WTC11 (cell line): ENCODE results near the gene RDH11. TPM values are rescaled to one million over a fixed set of nuclear protein-coding genes. Genes with fewer than 3 reads are reported as not detected.
"Not testable (repeated sequence)": the region's sequence is repeated elsewhere in the genome, so short reads cannot be mapped to it uniquely, and the experiment has no call there.

Experiments
- ATAC-seq: fragments of 200-7000 bp; cut with Tn5 transposase; 2 replicates; pipeline ENCODE4 v1.10.0; 2021; ENCODE audit warnings: mild to moderate bottlenecking, moderate library complexity
- CTCF ChIA-PET: fragments of 300-600 bp; sonication (Branson Sonifier 250); formaldehyde crosslinking; loops from one replicate; lab custom pipeline; 2021; ENCODE audit warnings: antibody characterized with exemption; lab: Charles Lee
- POLR2A ChIA-PET: fragments of 350-600 bp; sonication (Branson Sonifier 250); formaldehyde crosslinking; loops from one replicate; lab custom pipeline; 2021; ENCODE audit warnings: antibody characterized with exemption; lab: Charles Lee
- DNase-seq: peaks from one replicate; pipeline ENCODE4 v3.0.0; 2021; ENCODE audit warnings: low spot score
- H3K27ac Mint-ChIP-seq: 2 replicates; pipeline ENCODE4 v1.8.0; 2021; ENCODE audit warnings: mixed read lengths
- H3K27me3 Mint-ChIP-seq: 2 replicates; pipeline ENCODE4 v1.8.0; 2021; ENCODE audit warnings: low read depth, mild to moderate bottlenecking, moderate library complexity, mixed read lengths
- H3K36me3 Mint-ChIP-seq: 2 replicates; pipeline ENCODE4 v1.8.0; 2021; ENCODE audit warnings: mixed read lengths
- H3K4me1 Mint-ChIP-seq: 2 replicates; pipeline ENCODE4 v1.8.0; 2022; ENCODE audit warnings: mixed read lengths
- H3K4me3 Mint-ChIP-seq: 2 replicates; pipeline ENCODE4 v1.8.0; 2021; ENCODE audit warnings: mild to moderate bottlenecking, moderate library complexity, mixed read lengths
- H3K9me3 Mint-ChIP-seq: 2 replicates; pipeline ENCODE4 v1.8.0; 2021; ENCODE audit warnings: mixed read lengths
- CBFB ChIP-seq: sonication (generic); formaldehyde crosslinking; IDR thresholded peaks from 2 replicates; pipeline ENCODE4 v1.8.1; 2022; ENCODE audit warnings: mild to moderate bottlenecking, low read depth, missing genetic modification reagents
- CREM ChIP-seq: sonication (generic); formaldehyde crosslinking; IDR thresholded peaks from 2 replicates; pipeline ENCODE4 v1.8.1; 2022; ENCODE audit warnings: mild to moderate bottlenecking, missing genetic modification reagents, moderate library complexity
- E2F1 ChIP-seq: sonication (generic); formaldehyde crosslinking; IDR thresholded peaks from 2 replicates; pipeline ENCODE4 v1.8.0; 2022; ENCODE audit warnings: mild to moderate bottlenecking, missing genetic modification reagents
- FOXP4 ChIP-seq: sonication (generic); formaldehyde crosslinking; IDR thresholded peaks from 2 replicates; pipeline ENCODE4 v1.8.0; 2022; ENCODE audit warnings: mild to moderate bottlenecking, missing genetic modification reagents
- GRHL2 ChIP-seq: fragments of 250-450 bp; sonication (Bioruptor Pico); IDR thresholded peaks from 2 replicates; pipeline ENCODE4 v1.8.0; 2022; ENCODE audit warnings: mild to moderate bottlenecking, moderate library complexity; ENCODE audit not compliant: insufficient replicate concordance, severe bottlenecking
- KAT7 ChIP-seq: sonication (generic); formaldehyde crosslinking; IDR thresholded peaks from 2 replicates; pipeline ENCODE4 v1.8.1; 2023; ENCODE audit warnings: missing genetic modification reagents, mild to moderate bottlenecking, borderline replicate concordance
- OVOL2 ChIP-seq: fragments of 250-450 bp; sonication (Bioruptor Pico); IDR thresholded peaks from 2 replicates; pipeline ENCODE4 v1.9.0; 2021; ENCODE audit warnings: mild to moderate bottlenecking, borderline replicate concordance
- SOX15 ChIP-seq: fragments of 250-450 bp; sonication (Bioruptor Pico); IDR thresholded peaks from 2 replicates; pipeline ENCODE4 v1.9.0; 2021; ENCODE audit warnings: mild to moderate bottlenecking
- STAT6 ChIP-seq: sonication (generic); formaldehyde crosslinking; conservative IDR thresholded peaks from 2 replicates; pipeline ENCODE4 v1.8.1; 2023; ENCODE audit warnings: mild to moderate bottlenecking, low read depth, missing genetic modification reagents, moderate library complexity
- TEAD4 ChIP-seq: sonication (generic); formaldehyde crosslinking; IDR thresholded peaks from 2 replicates; pipeline ENCODE4 v1.8.0; 2022; ENCODE audit warnings: mild to moderate bottlenecking, missing genetic modification reagents
- TP53 ChIP-seq: sonication (generic); formaldehyde crosslinking; IDR thresholded peaks from 2 replicates; pipeline ENCODE4 v1.8.1; 2023; ENCODE audit warnings: mild to moderate bottlenecking, missing genetic modification reagents
- ZMAT4 ChIP-seq: fragments of 250-450 bp; sonication (Bioruptor Pico); IDR thresholded peaks from 2 replicates; pipeline ENCODE4 v1.9.0; 2021; ENCODE audit warnings: mild to moderate bottlenecking
- ZNF396 ChIP-seq: fragments of 250-450 bp; sonication (Bioruptor Pico); IDR thresholded peaks from 2 replicates; pipeline ENCODE4 v1.8.0; 2021; ENCODE audit warnings: mild to moderate bottlenecking, moderate library complexity, borderline replicate concordance
- ZNF532 ChIP-seq: fragments of 250-450 bp; sonication (Bioruptor Pico); IDR thresholded peaks from 2 replicates; pipeline ENCODE4 v1.9.0; 2021; ENCODE audit warnings: mild to moderate bottlenecking, borderline replicate concordance
- ZNF671 ChIP-seq: fragments of 250-450 bp; sonication (Bioruptor Pico); IDR thresholded peaks from 2 replicates; pipeline ENCODE4 v1.8.0; 2021; ENCODE audit warnings: mild to moderate bottlenecking
- total RNA-seq: library from RNA; stranded (reverse); gene quantifications from 3 replicates; pipeline ENCODE4 v1.2.3, GENCODE V29; 2021
- TF ChIP-seq, protein P1 (sequence below): sonication (generic); formaldehyde crosslinking; IDR thresholded peaks from 2 replicates; pipeline ENCODE4 v1.8.0; 2022; ENCODE audit warnings: mild to moderate bottlenecking, missing genetic modification reagents

RDH11 gene
- total RNA-seq, 1 experiment from 2014 or later, result 103 TPM

DNA sequence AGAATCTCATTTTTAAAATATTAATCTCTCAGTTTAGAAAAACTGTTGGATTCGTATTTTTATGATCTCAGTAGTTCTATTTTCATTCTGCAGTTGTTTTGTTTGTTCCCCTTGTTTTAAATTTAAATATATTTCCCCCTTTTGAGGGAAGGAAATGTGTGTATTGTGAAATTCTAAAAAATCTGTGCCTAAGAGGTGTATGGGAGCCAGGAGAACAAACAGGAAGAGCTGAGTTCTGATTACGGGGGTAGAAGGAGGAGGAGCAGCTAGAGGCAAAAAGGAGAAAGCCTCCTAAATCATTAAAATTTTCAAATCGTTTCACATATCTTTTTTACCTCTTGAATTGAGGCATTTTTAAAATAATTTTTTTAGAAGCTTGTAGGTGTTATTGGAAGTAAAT, 8.4 kb upstream of the RDH11 start (continued):
- TF ChIP-seq E2F1 (CRISPR knock-in tag), result no peak

DNA sequence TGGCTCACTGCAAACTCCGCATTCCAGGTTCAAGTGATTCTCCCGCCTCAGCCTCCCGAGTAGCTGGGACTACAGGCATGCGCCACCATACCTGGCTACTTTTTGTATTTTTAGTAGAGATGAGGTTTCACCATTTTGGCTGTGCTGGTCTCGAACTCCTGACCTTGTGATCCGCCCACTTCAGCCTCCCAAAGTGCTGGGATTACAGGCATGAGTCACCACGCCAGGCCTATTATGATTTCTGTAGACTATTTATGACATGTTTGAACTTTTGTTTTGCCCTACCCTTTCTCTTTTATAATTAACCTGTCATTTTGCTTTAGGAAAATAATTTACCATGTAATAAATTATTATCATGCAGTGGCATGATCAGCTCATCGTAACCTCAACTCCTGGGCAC, 5.9 kb upstream of the RDH11 start, which contains the start of gene RDH12:
Gene RDH12, plus strand, starts transcription at position 395 of the 400 bp plus-strand sequence. CDS start 20,757 bp downstream, outside the sequence.
- CTCF ChIA-PET, result interaction anchor here (0.9 kb wide), 1 partner anchor 174 kb away, joined by 4 read pairs; no protein-coding TSS in a partner anchor
- DNase-seq, H3K27me3 Mint-ChIP-seq, H3K9me3 Mint-ChIP-seq, H3K36me3 Mint-ChIP-seq, POLR2A ChIA-PET, ATAC-seq, H3K4me3 Mint-ChIP-seq, H3K27ac Mint-ChIP-seq, H3K4me1 Mint-ChIP-seq: not testable (repeated sequence)

DNA sequence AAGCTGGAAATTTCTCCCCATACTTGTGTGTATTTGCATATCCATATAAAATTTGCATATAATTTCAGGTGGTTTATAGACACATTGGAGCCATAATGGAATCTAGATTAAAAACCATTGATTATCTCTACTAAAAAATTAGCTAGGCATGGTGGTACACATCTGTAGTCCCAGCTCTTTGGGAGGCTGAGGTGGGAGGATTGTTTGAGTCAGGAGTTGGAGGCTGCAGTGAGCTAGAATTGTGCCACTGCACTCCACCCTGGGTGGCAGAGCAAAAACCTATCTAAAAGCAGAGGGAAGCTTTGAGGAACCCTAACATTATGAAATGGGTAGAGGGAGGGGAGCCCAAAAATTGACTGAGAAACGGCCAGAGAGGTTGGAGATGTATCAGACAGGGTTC, 2.6 kb upstream of the RDH11 start:
- Mint-ChIP-seq H3K9me3 (0 out of 2 replicates have a peak, but pooled peaks cover 3% of the 10 kb centered on the region), H3K4me3 (no peak overlapping the region), H3K27me3 (peaks cover 11% of the 10 kb centered on the region), H3K36me3 (peaks cover 2% of the 10 kb centered on the region), H3K4me1 (peaks cover 7% of the 10 kb centered on the region), H3K27ac (no peak overlapping the region)
- ChIA-PET POLR2A (no interaction called here), CTCF (no interaction called here)
- TF ChIP-seq CREM (CRISPR knock-in tag), result no peak
- TF ChIP-seq ZNF671 (CRISPR knock-in tag), result no peak
- TF ChIP-seq ZNF396 (CRISPR knock-in tag), result no peak
- TF ChIP-seq SOX15 (CRISPR knock-in tag), result no peak
- TF ChIP-seq FOXP4 (CRISPR knock-in tag), result no peak
- DNase-seq (no peak), ATAC-seq (no peak)

DNA sequence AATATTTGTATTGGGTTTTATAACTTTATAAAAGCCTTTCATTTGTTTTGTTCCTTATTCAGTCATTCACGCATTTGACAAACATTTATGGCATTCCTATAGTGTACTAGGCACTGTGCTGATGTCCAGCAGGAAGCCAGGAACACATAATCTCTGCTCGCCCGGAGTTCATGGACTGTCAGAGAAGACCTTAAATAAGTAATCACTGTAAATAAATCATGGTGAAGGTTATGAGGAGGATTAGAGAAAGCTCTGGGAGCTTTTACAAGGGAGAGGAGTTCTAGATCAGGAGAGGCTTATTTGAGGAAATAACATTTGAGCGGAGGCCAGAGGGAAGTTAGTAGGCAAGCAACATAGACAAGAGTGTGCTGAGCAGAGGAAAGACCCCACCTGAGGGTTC, 1.4 kb upstream of the RDH11 start:
- Mint-ChIP-seq H3K4me1 (peaks cover 11% of the 10 kb centered on the region), H3K27ac (no peak overlapping the region), H3K9me3 (0 out of 2 replicates have a peak, but pooled peaks cover 3% of the 10 kb centered on the region), H3K36me3 (peaks cover 14% of the 10 kb centered on the region), H3K27me3 (peaks cover 11% of the 10 kb centered on the region), H3K4me3 (no peak overlapping the region)
- CTCF ChIA-PET, result interaction anchor here (0.8 kb wide), 1 partner anchor 126 kb away, joined by 3 read pairs; no protein-coding TSS in a partner anchor
- DNase-seq, result no peak
- POLR2A ChIA-PET, result no interaction called here
- ATAC-seq, result no peak
- no peak for TF ChIP-seq GRHL2
- TF ChIP-seq, protein P1, sequence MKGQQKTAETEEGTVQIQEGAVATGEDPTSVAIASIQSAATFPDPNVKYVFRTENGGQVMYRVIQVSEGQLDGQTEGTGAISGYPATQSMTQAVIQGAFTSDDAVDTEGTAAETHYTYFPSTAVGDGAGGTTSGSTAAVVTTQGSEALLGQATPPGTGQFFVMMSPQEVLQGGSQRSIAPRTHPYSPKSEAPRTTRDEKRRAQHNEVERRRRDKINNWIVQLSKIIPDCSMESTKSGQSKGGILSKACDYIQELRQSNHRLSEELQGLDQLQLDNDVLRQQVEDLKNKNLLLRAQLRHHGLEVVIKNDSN, result no peak
- no peak for TF ChIP-seq TEAD4
- no peak for TF ChIP-seq ZMAT4 (CRISPR knock-in tag)
- TF ChIP-seq TP53 (CRISPR knock-in tag), result no peak
- no peak for TF ChIP-seq STAT6 (CRISPR knock-in tag)
- no peak for TF ChIP-seq KAT7 (CRISPR knock-in tag)
- TF ChIP-seq ZNF532 (CRISPR knock-in tag), result no peak
- no peak for TF ChIP-seq CBFB (CRISPR knock-in tag)
- TF ChIP-seq OVOL2, result no peak
